Measurements from ENCODE around the gene ENDOD1.

ENDOD1 gene

DNA sequence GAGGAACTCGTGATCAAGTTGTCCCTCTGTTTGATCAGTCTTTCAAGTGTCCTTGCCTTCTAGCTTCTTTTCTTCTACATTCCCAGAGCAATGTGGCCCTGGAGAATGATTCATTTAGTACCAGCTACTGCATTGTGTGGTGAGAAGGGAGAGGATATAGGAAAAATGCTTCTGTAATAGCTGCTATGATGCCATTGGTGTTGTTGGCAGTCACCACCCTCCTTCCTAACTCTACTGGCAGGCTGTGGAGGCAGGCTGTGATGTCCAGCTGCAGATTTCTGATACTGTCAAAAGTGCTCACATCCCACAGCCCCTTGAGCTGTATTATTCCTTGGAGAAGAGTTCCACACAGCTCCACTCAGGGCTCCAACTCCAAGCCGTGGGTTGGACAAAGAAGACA, 52.8 kb downstream of the ENDOD1 start:
- no peak for DNase-seq (ENCODE audit: low spot score)
- in situ Hi-C loops (cut with MboI; ENCODE audit: low pct_unique_long_range_greater_than_20kb, low sequenced_read_pairs, unreplicated experiment): loop anchor here (25.0 kb wide), 1 partner anchor 530 kb away; no protein-coding TSS in a partner anchor
- TF ChIP-seq, protein P1, sequence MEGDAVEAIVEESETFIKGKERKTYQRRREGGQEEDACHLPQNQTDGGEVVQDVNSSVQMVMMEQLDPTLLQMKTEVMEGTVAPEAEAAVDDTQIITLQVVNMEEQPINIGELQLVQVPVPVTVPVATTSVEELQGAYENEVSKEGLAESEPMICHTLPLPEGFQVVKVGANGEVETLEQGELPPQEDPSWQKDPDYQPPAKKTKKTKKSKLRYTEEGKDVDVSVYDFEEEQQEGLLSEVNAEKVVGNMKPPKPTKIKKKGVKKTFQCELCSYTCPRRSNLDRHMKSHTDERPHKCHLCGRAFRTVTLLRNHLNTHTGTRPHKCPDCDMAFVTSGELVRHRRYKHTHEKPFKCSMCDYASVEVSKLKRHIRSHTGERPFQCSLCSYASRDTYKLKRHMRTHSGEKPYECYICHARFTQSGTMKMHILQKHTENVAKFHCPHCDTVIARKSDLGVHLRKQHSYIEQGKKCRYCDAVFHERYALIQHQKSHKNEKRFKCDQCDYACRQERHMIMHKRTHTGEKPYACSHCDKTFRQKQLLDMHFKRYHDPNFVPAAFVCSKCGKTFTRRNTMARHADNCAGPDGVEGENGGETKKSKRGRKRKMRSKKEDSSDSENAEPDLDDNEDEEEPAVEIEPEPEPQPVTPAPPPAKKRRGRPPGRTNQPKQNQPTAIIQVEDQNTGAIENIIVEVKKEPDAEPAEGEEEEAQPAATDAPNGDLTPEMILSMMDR (IDR thresholded peaks at IDR 0.05; ENCODE audit: extremely low read depth, insufficient read depth, missing control alignments): no peak

DNA sequence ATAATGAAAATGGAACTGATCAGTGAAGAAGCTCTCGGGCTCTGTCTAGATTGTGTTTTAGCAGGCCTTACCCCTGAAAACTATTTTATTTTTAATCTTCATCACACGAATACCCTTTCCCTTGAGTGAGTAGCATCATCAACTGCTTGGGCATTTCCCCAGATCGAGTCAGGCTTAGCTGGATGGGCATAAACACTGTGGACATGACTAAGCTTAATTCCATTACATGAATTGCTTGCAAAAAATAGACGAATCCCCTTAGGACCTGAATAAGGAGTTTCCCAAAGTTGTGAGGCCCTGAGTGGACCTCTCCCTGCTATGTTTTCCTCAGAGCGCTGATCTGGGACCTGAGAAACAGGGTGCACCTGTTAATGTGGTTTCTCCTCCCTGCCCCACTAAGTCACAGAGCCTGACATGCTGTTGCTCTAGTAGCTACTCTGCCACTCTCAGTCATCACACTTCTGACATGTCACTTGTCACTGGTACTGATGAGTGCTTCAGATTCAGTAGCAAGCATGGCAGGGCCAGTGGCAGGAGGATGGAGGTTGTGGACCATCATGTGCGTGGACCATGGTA, 53.5 kb downstream of the ENDOD1 start:
- in situ Hi-C loops (cut with MboI; ENCODE audit: low pct_unique_long_range_greater_than_20kb, low sequenced_read_pairs, unreplicated experiment): loop anchor here (25.0 kb wide), 1 partner anchor 531 kb away; no protein-coding TSS in a partner anchor
- TF ChIP-seq, protein P1 (IDR thresholded peaks at IDR 0.05; ENCODE audit: extremely low read depth, insufficient read depth, missing control alignments): no peak
- no peak for DNase-seq (ENCODE audit: low spot score)

DNA sequence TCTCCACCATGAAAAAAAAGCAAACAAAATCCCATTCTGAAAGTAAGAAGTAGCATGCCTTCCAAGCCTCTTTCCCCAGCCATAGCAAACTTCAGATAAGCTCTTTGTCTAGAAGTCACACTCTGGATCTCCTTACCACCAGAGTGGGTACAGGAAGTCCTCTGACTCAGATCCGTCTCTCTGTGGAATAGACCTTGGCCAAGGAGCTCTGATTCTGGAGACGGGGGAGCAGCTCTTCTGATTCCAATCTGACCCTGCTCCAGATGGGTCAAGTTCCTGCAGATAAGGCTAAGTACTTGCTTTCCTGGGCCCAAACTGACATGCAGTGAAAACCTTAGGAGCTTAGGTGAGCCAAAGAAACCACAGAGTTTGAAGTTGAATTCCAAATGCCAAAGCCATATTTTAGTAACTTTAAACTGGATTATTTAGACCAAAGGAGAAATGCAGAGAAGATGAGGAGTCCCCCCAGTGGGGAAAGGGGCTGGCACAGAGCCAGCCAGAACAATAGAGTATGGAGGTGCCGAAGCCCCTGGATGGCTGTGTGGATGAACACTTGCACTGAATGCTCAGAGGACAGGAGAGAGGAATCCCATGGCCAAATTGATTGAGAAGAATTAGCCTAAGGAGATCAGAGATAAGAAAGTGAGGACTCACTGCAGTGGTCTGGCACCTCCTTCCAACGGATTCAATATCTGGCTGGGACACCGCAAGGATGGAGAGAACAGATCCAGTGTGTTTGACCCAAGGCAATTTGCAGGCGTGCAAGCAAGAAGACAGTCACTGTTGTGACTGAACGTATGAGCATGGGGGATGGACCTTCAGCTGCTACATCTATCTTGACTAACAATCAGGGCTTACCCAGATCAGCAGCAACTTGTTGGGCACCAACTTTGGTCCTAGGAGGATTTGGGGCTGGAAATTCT, 54.9 kb downstream of the ENDOD1 start:
- in situ Hi-C loops (cut with MboI; ENCODE audit: low pct_unique_long_range_greater_than_20kb, low sequenced_read_pairs, unreplicated experiment): loop anchor here (25.0 kb wide), 1 partner anchor 532 kb away; no protein-coding TSS in a partner anchor
- no peak for DNase-seq (ENCODE audit: low spot score)

DNA sequence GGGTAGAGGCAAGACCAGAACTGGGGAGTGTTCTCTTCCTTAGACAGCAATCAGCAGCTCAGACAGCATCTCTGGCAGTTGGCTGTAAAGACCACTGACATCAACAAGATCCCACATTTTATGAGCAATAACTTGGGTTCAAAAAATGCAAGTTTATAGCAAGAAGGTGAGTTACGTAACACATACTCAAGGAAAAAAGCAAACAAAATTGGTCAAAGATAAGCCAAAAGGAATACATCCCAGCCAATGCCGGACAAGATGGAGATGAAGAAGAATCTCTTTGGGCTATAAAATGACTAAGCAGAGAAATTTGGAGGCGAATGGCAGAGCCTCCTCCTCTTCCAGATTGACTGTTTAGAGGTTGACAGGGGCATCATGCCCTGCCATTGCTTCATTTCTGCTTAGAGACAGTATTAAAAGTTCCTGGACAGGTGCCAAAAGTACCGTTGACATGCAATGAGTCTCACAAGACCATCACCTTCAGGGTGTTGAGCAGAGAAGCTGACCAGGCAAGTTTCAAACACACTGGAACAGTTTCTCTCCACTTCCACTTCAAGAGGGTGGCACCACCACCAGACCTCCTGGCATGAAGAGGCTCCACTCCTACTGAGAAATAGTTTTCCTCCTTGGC, 55.9 kb downstream of the ENDOD1 start:
- DNase-seq (ENCODE audit: low spot score): no peak
- TF ChIP-seq, protein P1 (IDR thresholded peaks at IDR 0.05; ENCODE audit: extremely low read depth, insufficient read depth, missing control alignments): no peak
- in situ Hi-C loops (cut with MboI; ENCODE audit: low pct_unique_long_range_greater_than_20kb, low sequenced_read_pairs, unreplicated experiment): loop anchor here (25.0 kb wide), 1 partner anchor 533 kb away; no protein-coding TSS in a partner anchor

More for the DNA sequence above, 54.9 kb downstream of the ENDOD1 start:
- TF ChIP-seq, protein P1 (IDR thresholded peaks at IDR 0.05; ENCODE audit: extremely low read depth, insufficient read depth, missing control alignments): no peak

DNA sequence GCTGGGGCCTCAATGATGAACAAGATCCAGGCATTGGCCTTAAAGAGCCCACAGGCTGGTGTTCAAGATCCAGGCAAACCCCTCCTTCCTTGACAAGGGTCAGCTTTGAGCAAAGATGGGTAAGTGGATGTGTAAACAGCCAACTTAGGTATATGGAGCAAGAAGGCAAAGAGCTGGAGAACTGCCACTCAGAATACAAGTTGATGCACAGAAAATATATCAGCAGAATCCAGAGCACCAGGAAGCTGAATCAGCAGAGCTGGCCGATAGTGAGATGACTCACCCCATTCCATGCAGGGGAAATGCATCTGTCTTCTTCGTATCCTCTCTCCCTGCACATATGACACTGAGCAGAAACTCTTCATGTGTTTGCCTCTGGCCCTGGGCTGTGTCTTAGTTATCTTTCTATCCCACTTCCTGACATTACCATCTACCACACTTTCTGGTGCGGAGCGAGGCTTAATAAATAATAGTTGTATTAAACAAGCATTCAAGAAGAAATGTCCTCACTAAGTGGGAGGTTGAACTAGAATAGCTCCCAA, 57.8 kb downstream of the ENDOD1 start:
- TF ChIP-seq, protein P1 (IDR thresholded peaks at IDR 0.05; ENCODE audit: extremely low read depth, insufficient read depth, missing control alignments): no peak
- in situ Hi-C loops (cut with MboI; ENCODE audit: low pct_unique_long_range_greater_than_20kb, low sequenced_read_pairs, unreplicated experiment): loop anchor here (25.0 kb wide), 1 partner anchor 535 kb away; no protein-coding TSS in a partner anchor
- no peak for DNase-seq (ENCODE audit: low spot score)

DNA sequence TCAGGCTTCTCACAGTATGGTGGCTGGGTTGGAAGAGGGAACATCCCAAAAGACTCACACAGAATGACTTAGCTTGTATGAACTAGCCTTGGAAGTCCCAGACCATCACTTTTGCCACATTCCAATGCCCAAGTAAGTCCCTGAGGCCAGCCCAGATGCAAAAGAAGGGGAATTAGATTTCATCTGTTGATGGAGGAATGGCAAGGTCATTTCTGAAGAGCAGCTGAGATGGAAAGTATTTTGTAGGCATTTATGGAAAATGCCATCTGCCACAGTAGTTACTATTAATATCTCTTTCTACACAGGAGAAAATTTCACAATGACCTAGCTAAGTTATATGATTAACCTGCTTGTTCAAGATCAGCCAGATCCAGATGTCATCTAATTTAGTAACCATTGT, 58.8 kb downstream of the ENDOD1 start:
- no peak for DNase-seq (ENCODE audit: low spot score)
- in situ Hi-C loops (cut with MboI; ENCODE audit: low pct_unique_long_range_greater_than_20kb, low sequenced_read_pairs, unreplicated experiment): loop anchor here (25.0 kb wide), 1 partner anchor 536 kb away; no protein-coding TSS in a partner anchor
- TF ChIP-seq, protein P1 (IDR thresholded peaks at IDR 0.05; ENCODE audit: extremely low read depth, insufficient read depth, missing control alignments): no peak
